Liver (tissue), 9 donors: Measurements from ENCODE around the gene MGME1. TPM values are rescaled to one million over a fixed set of nuclear protein-coding genes. Genes with fewer than 3 reads are reported as not detected.

Experiments
- DNase-seq: peaks from one replicate; pipeline ENCODE4 v3.0.0-alpha.2; 2017; ENCODE audit warnings: low spot score
- H3K27ac ChIP-seq, 2 donors: one replicate each; pipeline ENCODE4 v1.7.0; 2013; ENCODE audit warnings: inconsistent platforms in 2 of 2, low read length in 2 of 2, control low read depth in 1 of 2, low read depth in 1 of 2, mild to moderate bottlenecking in 1 of 2
- H3K27me3 ChIP-seq, 4 donors: one replicate each; pipeline versions ENCODE4 v1.6.1 to v1.7.0; 2013; ENCODE audit warnings: low read length in 3 of 4, inconsistent platforms in 1 of 4, mild to moderate bottlenecking in 1 of 4, moderate library complexity in 1 of 4; ENCODE audit not compliant: control insufficient read depth in 4 of 4, insufficient read depth in 4 of 4
- H3K36me3 ChIP-seq, 4 donors: one replicate each; pipeline versions ENCODE4 v1.6.1 to v1.7.0; 2013; ENCODE audit warnings: low read length in 3 of 4, mild to moderate bottlenecking in 3 of 4, low read depth in 1 of 4, moderate library complexity in 1 of 4; ENCODE audit not compliant: control insufficient read depth in 4 of 4, insufficient read depth in 3 of 4
- H3K4me1 ChIP-seq, 4 donors: one replicate each; pipeline versions ENCODE4 v1.6.1 to v1.7.0; 2013; ENCODE audit warnings: low read length in 3 of 4, mild to moderate bottlenecking in 3 of 4, moderate library complexity in 1 of 4; ENCODE audit not compliant: control insufficient read depth in 4 of 4, insufficient read depth in 4 of 4
- H3K4me3 ChIP-seq, 3 donors: one replicate each; pipeline versions ENCODE4 v1.6.1 to v1.7.0; 2013; ENCODE audit warnings: low read length in 3 of 3, control low read depth in 1 of 3, low read depth in 1 of 3, mild to moderate bottlenecking in 1 of 3
- H3K9ac ChIP-seq, 2 donors: one replicate each; pipeline ENCODE4 v1.7.0; 2013; ENCODE audit warnings: low read length in 2 of 2, mild to moderate bottlenecking in 2 of 2, moderate library complexity in 2 of 2, control low read depth in 1 of 2, low read depth in 1 of 2
- H3K9me3 ChIP-seq, 4 donors: one replicate each; pipeline versions ENCODE4 v1.6.1 to v1.7.0; 2013; ENCODE audit warnings: low read length in 3 of 4; ENCODE audit not compliant: control insufficient read depth in 4 of 4
- CTCF ChIP-seq: fragments of 150-350 bp; IDR thresholded peaks from 2 replicates; pipeline ENCODE4 v1.5.1; 2017; ENCODE audit warnings: improper control_type of control experiment, low read depth, low read length; ENCODE audit not compliant: missing input control
- EGR1 ChIP-seq, 2 donors: IDR thresholded peaks; 2 replicates each; pipeline ENCODE4 v1.6.1; 2016 to 2018; ENCODE audit warnings: antibody characterized with exemption in 2 of 2, low read depth in 2 of 2
- FOXA1 ChIP-seq: IDR thresholded peaks from 2 replicates; pipeline ENCODE4 v1.6.1; 2016; ENCODE audit warnings: antibody characterized with exemption
- FOXA2 ChIP-seq: IDR thresholded peaks from 2 replicates; pipeline ENCODE4 v1.6.1; 2016; ENCODE audit warnings: antibody characterized with exemption
- GABPA ChIP-seq, 2 donors: IDR thresholded peaks in 1 of 2; conservative IDR thresholded peaks in 1 of 2; 2 replicates each; pipeline ENCODE4 v1.6.1; 2016; ENCODE audit warnings: antibody characterized with exemption in 2 of 2, mild to moderate bottlenecking in 1 of 2, moderate library complexity in 1 of 2
- HNF4A ChIP-seq, 2 donors: conservative IDR thresholded peaks; 2 replicates each; pipeline ENCODE4 v1.6.1; 2016; ENCODE audit warnings: antibody characterized with exemption in 2 of 2, mild to moderate bottlenecking in 2 of 2
- HNF4G ChIP-seq: IDR thresholded peaks from 2 replicates; pipeline ENCODE4 v1.6.1; 2016; ENCODE audit warnings: antibody characterized with exemption
- JUND ChIP-seq, 2 donors: IDR thresholded peaks; 2 replicates each; pipeline ENCODE4 v1.6.1; 2016; ENCODE audit warnings: antibody characterized with exemption in 2 of 2
- MAX ChIP-seq: IDR thresholded peaks from 2 replicates; pipeline ENCODE4 v1.6.1; 2016; ENCODE audit warnings: antibody characterized with exemption
- NR2F2 ChIP-seq: IDR thresholded peaks from 2 replicates; pipeline ENCODE4 v1.6.1; 2016; ENCODE audit warnings: antibody characterized with exemption
- RAD21 ChIP-seq, 2 donors: IDR thresholded peaks; 2 replicates each; pipeline ENCODE4 v1.6.1; 2016; ENCODE audit warnings: antibody characterized with exemption in 2 of 2, mild to moderate bottlenecking in 2 of 2
- RXRA ChIP-seq, 2 donors: IDR thresholded peaks; 2 replicates each; pipeline ENCODE4 v1.6.1; 2017 to 2018; ENCODE audit warnings: antibody characterized with exemption in 2 of 2, mild to moderate bottlenecking in 1 of 2
- SP1 ChIP-seq: IDR thresholded peaks from 2 replicates; pipeline ENCODE4 v1.6.1; 2018; ENCODE audit warnings: antibody characterized with exemption, mild to moderate bottlenecking
- TAF1 ChIP-seq: conservative IDR thresholded peaks from 2 replicates; pipeline ENCODE4 v1.6.1; 2016; ENCODE audit warnings: antibody characterized with exemption, mild to moderate bottlenecking
- YY1 ChIP-seq: IDR thresholded peaks from 2 replicates; pipeline ENCODE4 v1.6.1; 2016; ENCODE audit warnings: antibody characterized with exemption, mild to moderate bottlenecking
- WGBS: extraction: QIAGEN DNeasy Blood & Tissue Kit; methylation state at CpG from one replicate; pipeline ENCODE4 v1.1.7; 2013; 5-methylcytosine and 5-hydroxymethylcytosine counted together
- polyA plus RNA-seq, 2 donors: library from polyadenylated mRNA; stranded (reverse) in 1 of 2; unstranded in 1 of 2; fragments of 200-250 nt in 1 of 2; fragments of >200 nt in 1 of 2; fragmentation: Nextera tagmentation in 1 of 2; extraction: Ambion mirVana in 1 of 2; gene quantifications; one replicate each; pipeline versions ENCODE4 v1.2.1 to v1.2.3, GENCODE V29; 2013 to 2015
- total RNA-seq, 2 donors: library from RNA; depleted of rRNA; stranded (reverse); fragments of >200 nt; gene quantifications; one replicate each; pipeline ENCODE4 v1.2.3, GENCODE V29; 2014
- TF ChIP-seq, protein P1 (sequence below): IDR thresholded peaks from 2 replicates; pipeline ENCODE4 v1.6.1; 2016; ENCODE audit warnings: antibody characterized with exemption
- TF ChIP-seq, protein P2 (sequence below): IDR thresholded peaks from 2 replicates; pipeline ENCODE4 v1.6.1; 2016; ENCODE audit warnings: antibody characterized with exemption, mild to moderate bottlenecking
- TF ChIP-seq, protein P3 (sequence below): IDR thresholded peaks from 2 replicates; pipeline ENCODE4 v1.6.1; 2016; ENCODE audit warnings: antibody characterized with exemption
- donor health status: healthy.
- donor health status: healthy.
- donor health status: healthy.
- donor health status: healthy.
- donor health status: healthy.

MGME1 gene
- total and polyA plus RNA-seq, 4 donors = 4.2 to 26.8 (median 6.7) TPM

- Histone ChIP-seq H3K27ac (no peak overlapping the region), H3K36me3 (peaks cover 6 to 71% (median 55%) of the 10 kb centered on the region in 4 donors), H3K4me1 (peaks cover 0 to 3% (median 0%) of the 10 kb centered on the region in 4 donors), H3K27me3 (no peaks in the 10 kb centered on the region), H3K9me3 (no peaks in the 10 kb centered on the region), H3K9ac (no peak overlapping the region), H3K4me3 (no peak overlapping the region)
- WGBS = 63% methylated on average over 2 of the region's 2 CpGs
- DNase-seq = no peak
- no peak for TF ChIP-seq MAX
- TF ChIP-seq RAD21 (IDR thresholded peaks at IDR 0.05) = no peak
- no peak for TF ChIP-seq NR2F2
- TF ChIP-seq, protein P1, sequence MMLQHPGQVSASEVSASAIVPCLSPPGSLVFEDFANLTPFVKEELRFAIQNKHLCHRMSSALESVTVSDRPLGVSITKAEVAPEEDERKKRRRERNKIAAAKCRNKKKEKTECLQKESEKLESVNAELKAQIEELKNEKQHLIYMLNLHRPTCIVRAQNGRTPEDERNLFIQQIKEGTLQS = no peak
- TF ChIP-seq JUND (IDR thresholded peaks at IDR 0.05) = no peak
- TF ChIP-seq GABPA (IDR thresholded peaks at IDR 0.05 in 1 of 2, conservative IDR thresholded peaks at IDR 0.05 in 1 of 2) = no peak
- TF ChIP-seq FOXA1 = no peak
- no peak for TF ChIP-seq FOXA2
- no peak for TF ChIP-seq EGR1 (IDR thresholded peaks at IDR 0.05; ENCODE audit: low read depth in 2 of 2)
- no peak for TF ChIP-seq HNF4A (conservative IDR thresholded peaks at IDR 0.05)
- no peak for TF ChIP-seq SP1
- no peak for TF ChIP-seq RXRA (IDR thresholded peaks at IDR 0.05)
- TF ChIP-seq CTCF = no peak
- TF ChIP-seq YY1 = no peak
- TF ChIP-seq, protein P2, sequence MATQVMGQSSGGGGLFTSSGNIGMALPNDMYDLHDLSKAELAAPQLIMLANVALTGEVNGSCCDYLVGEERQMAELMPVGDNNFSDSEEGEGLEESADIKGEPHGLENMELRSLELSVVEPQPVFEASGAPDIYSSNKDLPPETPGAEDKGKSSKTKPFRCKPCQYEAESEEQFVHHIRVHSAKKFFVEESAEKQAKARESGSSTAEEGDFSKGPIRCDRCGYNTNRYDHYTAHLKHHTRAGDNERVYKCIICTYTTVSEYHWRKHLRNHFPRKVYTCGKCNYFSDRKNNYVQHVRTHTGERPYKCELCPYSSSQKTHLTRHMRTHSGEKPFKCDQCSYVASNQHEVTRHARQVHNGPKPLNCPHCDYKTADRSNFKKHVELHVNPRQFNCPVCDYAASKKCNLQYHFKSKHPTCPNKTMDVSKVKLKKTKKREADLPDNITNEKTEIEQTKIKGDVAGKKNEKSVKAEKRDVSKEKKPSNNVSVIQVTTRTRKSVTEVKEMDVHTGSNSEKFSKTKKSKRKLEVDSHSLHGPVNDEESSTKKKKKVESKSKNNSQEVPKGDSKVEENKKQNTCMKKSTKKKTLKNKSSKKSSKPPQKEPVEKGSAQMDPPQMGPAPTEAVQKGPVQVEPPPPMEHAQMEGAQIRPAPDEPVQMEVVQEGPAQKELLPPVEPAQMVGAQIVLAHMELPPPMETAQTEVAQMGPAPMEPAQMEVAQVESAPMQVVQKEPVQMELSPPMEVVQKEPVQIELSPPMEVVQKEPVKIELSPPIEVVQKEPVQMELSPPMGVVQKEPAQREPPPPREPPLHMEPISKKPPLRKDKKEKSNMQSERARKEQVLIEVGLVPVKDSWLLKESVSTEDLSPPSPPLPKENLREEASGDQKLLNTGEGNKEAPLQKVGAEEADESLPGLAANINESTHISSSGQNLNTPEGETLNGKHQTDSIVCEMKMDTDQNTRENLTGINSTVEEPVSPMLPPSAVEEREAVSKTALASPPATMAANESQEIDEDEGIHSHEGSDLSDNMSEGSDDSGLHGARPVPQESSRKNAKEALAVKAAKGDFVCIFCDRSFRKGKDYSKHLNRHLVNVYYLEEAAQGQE = no peak
- TF ChIP-seq, protein P3, sequence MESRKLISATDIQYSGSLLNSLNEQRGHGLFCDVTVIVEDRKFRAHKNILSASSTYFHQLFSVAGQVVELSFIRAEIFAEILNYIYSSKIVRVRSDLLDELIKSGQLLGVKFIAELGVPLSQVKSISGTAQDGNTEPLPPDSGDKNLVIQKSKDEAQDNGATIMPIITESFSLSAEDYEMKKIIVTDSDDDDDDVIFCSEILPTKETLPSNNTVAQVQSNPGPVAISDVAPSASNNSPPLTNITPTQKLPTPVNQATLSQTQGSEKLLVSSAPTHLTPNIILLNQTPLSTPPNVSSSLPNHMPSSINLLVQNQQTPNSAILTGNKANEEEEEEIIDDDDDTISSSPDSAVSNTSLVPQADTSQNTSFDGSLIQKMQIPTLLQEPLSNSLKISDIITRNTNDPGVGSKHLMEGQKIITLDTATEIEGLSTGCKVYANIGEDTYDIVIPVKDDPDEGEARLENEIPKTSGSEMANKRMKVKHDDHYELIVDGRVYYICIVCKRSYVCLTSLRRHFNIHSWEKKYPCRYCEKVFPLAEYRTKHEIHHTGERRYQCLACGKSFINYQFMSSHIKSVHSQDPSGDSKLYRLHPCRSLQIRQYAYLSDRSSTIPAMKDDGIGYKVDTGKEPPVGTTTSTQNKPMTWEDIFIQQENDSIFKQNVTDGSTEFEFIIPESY = no peak
- TF ChIP-seq TAF1 = no peak
- TF ChIP-seq HNF4G = no peak
Observed at GRCh38 chr20:17951323-17951722, 17.5 kb upstream of the MGME1 start.
